Placental epithelial cell (primary cell): ENCODE data around the gene SEMA4F. TPM values are rescaled to one million over a fixed set of nuclear protein-coding genes. Genes with fewer than 3 reads are reported as not detected.

ENCODE experiments used
- total RNA-seq: library from RNA; depleted of rRNA; stranded (reverse); fragments of >200 nt; gene quantifications from 2 replicates; pipeline ENCODE4 v1.2.3, GENCODE V29; 2012

Gene SEMA4F, protein sequence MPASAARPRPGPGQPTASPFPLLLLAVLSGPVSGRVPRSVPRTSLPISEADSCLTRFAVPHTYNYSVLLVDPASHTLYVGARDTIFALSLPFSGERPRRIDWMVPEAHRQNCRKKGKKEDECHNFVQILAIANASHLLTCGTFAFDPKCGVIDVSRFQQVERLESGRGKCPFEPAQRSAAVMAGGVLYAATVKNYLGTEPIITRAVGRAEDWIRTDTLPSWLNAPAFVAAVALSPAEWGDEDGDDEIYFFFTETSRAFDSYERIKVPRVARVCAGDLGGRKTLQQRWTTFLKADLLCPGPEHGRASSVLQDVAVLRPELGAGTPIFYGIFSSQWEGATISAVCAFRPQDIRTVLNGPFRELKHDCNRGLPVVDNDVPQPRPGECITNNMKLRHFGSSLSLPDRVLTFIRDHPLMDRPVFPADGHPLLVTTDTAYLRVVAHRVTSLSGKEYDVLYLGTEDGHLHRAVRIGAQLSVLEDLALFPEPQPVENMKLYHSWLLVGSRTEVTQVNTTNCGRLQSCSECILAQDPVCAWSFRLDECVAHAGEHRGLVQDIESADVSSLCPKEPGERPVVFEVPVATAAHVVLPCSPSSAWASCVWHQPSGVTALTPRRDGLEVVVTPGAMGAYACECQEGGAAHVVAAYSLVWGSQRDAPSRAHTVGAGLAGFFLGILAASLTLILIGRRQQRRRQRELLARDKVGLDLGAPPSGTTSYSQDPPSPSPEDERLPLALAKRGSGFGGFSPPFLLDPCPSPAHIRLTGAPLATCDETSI
- 4.3 and 5.1 TPM in 2 replicates for total RNA-seq

GRCh38 chr2:74653985-74654882 is at the start of gene SEMA4F:
Gene SEMA4F, plus strand, starts transcription at chr2:74654247. Its CDS starts 130 bp downstream, at chr2:74654377.

DNA sequence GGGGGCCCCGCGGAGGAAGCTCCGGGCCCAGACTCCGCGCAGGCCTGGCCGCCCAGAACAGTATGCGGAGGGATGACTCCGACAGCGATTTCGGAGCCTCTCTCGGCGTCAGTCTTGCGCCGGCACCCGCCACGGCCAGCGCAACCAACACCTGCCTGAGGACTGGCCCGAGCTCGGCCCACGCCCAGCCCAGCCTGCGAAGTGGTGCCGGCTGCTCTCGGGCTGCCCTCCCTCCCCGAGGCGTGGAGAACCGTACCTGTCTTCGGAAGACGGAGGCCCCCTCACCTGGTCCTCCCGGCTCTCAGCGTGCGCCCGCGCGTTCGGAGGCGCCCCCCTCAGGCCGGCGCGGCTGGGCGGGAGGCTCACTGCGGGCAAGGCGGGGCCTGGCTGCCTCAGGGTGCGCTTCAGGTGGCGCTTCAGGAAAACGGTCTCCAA is 6.0 kb upstream of the SEMA4F start, which contains the start of gene M1AP:
Gene M1AP, minus strand, starts transcription at position 322 of the 435 bp plus-strand sequence. CDS start 8,055 bp downstream, outside the sequence.

Other genes starting within 250 kb of the SEMA4F start
- gene C2orf81, start 232.6 kb upstream of the SEMA4F start, total RNA-seq, result 3.1 and 4.1 TPM in 2 replicates
- 27.9 and 43.5 TPM in 2 replicates for gene WDR54, start 232.5 kb upstream of the SEMA4F start, total RNA-seq
- gene RTKN, start 212.3 kb upstream of the SEMA4F start, total RNA-seq, result 76.2 and 119 TPM in 2 replicates
- gene INO80B, start 199.2 kb upstream of the SEMA4F start, total RNA-seq, result 15.7 and 18.1 TPM in 2 replicates
- 74.5 and 130 TPM in 2 replicates for gene WBP1, start 195.8 kb upstream of the SEMA4F start, total RNA-seq
- gene MOGS, start 188.9 kb upstream of the SEMA4F start, total RNA-seq, result 55.7 and 92.6 TPM in 2 replicates
- 24.1 and 31.8 TPM in 2 replicates for gene MRPL53, start 181.6 kb upstream of the SEMA4F start, total RNA-seq
- 28.7 and 43.6 TPM in 2 replicates for gene CCDC142, start 171.2 kb upstream of the SEMA4F start, total RNA-seq
- gene TTC31, start 171.2 kb upstream of the SEMA4F start, total RNA-seq, result 20.4 and 23.6 TPM in 2 replicates
- gene LBX2, start 154.6 kb upstream of the SEMA4F start, total RNA-seq, result 1.8 and 7.9 TPM in 2 replicates
- gene PCGF1, start 146.6 kb upstream of the SEMA4F start, total RNA-seq, result 19.6 and 22.9 TPM in 2 replicates
- not detected in 2 replicates for gene TLX2, start 139.8 kb upstream of the SEMA4F start, total RNA-seq
- gene DQX1, start 128.0 kb upstream of the SEMA4F start, total RNA-seq, result 0.33 and 0.39 TPM in 2 replicates
- gene AUP1, start 124.5 kb upstream of the SEMA4F start, total RNA-seq, result 71.5 and 128 TPM in 2 replicates
- gene HTRA2, start 124.3 kb upstream of the SEMA4F start, total RNA-seq, result 34.9 and 40.0 TPM in 2 replicates
- 0.39 TPM in 1 of 2 replicates, not detected in the other for gene LOXL3, start 100.3 kb upstream of the SEMA4F start, total RNA-seq
- 4.9 and 5.5 TPM in 2 replicates for gene DOK1, start 99.5 kb upstream of the SEMA4F start, total RNA-seq
- 0.39 and 0.43 TPM in 2 replicates for gene M1AP, start 5.9 kb upstream of the SEMA4F start, total RNA-seq
- gene HK2, start 179.9 kb downstream of the SEMA4F start, total RNA-seq, result 5.2 and 7.5 TPM in 2 replicates